HepG2 (cell line): ENCODE measurements around the gene SCMH1. TPM values are rescaled to one million over a fixed set of nuclear protein-coding genes. Genes with fewer than 3 reads are reported as not detected.

Source experiments
- ATAC-seq: fragments of 200-7000 bp; cut with Tn5 transposase; 3 replicates; pipeline ENCODE4 v1.9.1; 2020; ENCODE audit warnings: mild to moderate bottlenecking, moderate library complexity
- BruUV-seq: library from RNA; stranded (reverse); fragments of 400-500 nt; replicated peaks from 2 replicates; lab custom pipeline; 2021; lab: Mats Ljungman, UMichigan
- CTCF ChIA-PET: fragments of 300-600 bp; formaldehyde crosslinking; extraction: SDS; loops from one replicate; lab custom pipeline; 2021; ENCODE audit warnings: low total read pairs, inconsistent platforms, low intra/inter-chr PET ratio; lab: Yijun Ruan, JAX
- POLR2A ChIA-PET: fragments of 350-600 bp; sonication (Branson Sonifier 250); formaldehyde crosslinking; loops from one replicate; lab custom pipeline; 2020; ENCODE audit warnings: antibody characterized with exemption, inconsistent platforms; lab: Yijun Ruan, JAX
- DNase-seq: peaks from one replicate; pipeline ENCODE4 v3.0.0-alpha.2; 2015; ENCODE audit warnings: low spot score
- FAIRE-seq: peaks from 3 replicates; lab custom pipeline; 2011; peaks lifted over from hg19 to GRCh38; lab: Jason Lieb, UNC
- H2AFZ ChIP-seq: one replicate; pipeline ENCODE4 v1.6.1; 2011; ENCODE audit warnings: low read length, inconsistent platforms
- H3K27ac ChIP-seq: fragments of 300-600 bp; 3 replicates; pipeline ENCODE4 v1.8.0; 2011; ENCODE audit warnings: mixed run types, mild to moderate bottlenecking, mixed read lengths, low read length, inconsistent platforms; ENCODE audit not compliant: insufficient read depth; ENCODE audit errors: extremely low read length
- H3K27me3 ChIP-seq, 2 experiments: fragments of 200-600 bp in 1 of 2; 2 replicates in 1 of 2; 3 replicates in 1 of 2; pipeline versions ENCODE4 v1.6.0 to v1.8.0; 2011; ENCODE audit warnings: low read length in 2 of 2, mild to moderate bottlenecking in 2 of 2, moderate library complexity in 2 of 2, inconsistent platforms in 1 of 2; ENCODE audit not compliant: insufficient read depth in 2 of 2, control insufficient read depth in 1 of 2
- H3K36me3 ChIP-seq, 2 experiments: fragments of 200-600 bp in 1 of 2; replicated peaks in 1 of 2; 2 replicates in 1 of 2; 3 replicates in 1 of 2; pipeline versions ENCODE4 v1.5.1 to v1.8.0; 2011; ENCODE audit warnings: low read length in 2 of 2, inconsistent platforms in 1 of 2; ENCODE audit not compliant: insufficient read depth in 2 of 2, control insufficient read depth in 1 of 2
- H3K4me1 ChIP-seq: 2 replicates; pipeline ENCODE4 v1.5.1; 2012; ENCODE audit warnings: low read length, inconsistent platforms; ENCODE audit not compliant: insufficient read depth
- H3K4me2 ChIP-seq: 2 replicates; pipeline ENCODE4 v1.6.0; 2011; ENCODE audit warnings: low read depth, low read length, inconsistent platforms
- H3K4me3 ChIP-seq, 3 experiments: fragments of 200-600 bp in 1 of 3; sonication (generic), shearing (Covaris generic) in 1 of 3; replicated peaks in 1 of 3; 2 replicates each; pipeline ENCODE4 v1.5.1; 2011 to 2016; ENCODE audit warnings: low read length in 3 of 3, inconsistent platforms in 2 of 3, low read depth in 2 of 3, mild to moderate bottlenecking in 2 of 3, control low read depth in 1 of 3, mixed read lengths in 1 of 3; ENCODE audit not compliant: insufficient read depth in 1 of 3
- H3K79me2 ChIP-seq: one replicate; pipeline ENCODE4 v1.6.1; 2011; ENCODE audit warnings: low read length, inconsistent platforms; ENCODE audit not compliant: insufficient read depth
- H3K9ac ChIP-seq: 2 replicates; pipeline ENCODE4 v1.6.0; 2011; ENCODE audit warnings: mild to moderate bottlenecking, low read depth, low read length, inconsistent platforms; ENCODE audit not compliant: insufficient read depth
- H3K9me3 ChIP-seq: 2 replicates; pipeline ENCODE4 v1.5.1; 2012; ENCODE audit warnings: mild to moderate bottlenecking, low read length
- H4K20me1 ChIP-seq: 2 replicates; pipeline ENCODE4 v1.6.0; 2011; ENCODE audit warnings: inconsistent platforms, mild to moderate bottlenecking, low read length, moderate library complexity; ENCODE audit not compliant: insufficient read depth
- CEBPZ ChIP-seq: IDR thresholded peaks from 2 replicates; pipeline ENCODE4 v1.6.1; 2012; ENCODE audit warnings: low read length, improper control_type of control experiment
- FOXA3 ChIP-seq: IDR thresholded peaks from 2 replicates; pipeline ENCODE4 v1.6.1; 2016; ENCODE audit warnings: missing genetic modification reagents, missing compliant biosample characterization
- NR2F1 ChIP-seq, 2 experiments: fragments of 450-650 bp in 1 of 2; formaldehyde crosslinking in 1 of 2; IDR thresholded peaks; 2 replicates each; pipeline versions ENCODE4 v1.5.0 to v1.6.1; 2016 to 2020; ENCODE audit warnings: mild to moderate bottlenecking in 1 of 2, missing compliant biosample characterization in 1 of 2, missing genetic modification reagents in 1 of 2, moderate library complexity in 1 of 2
- NR3C1 ChIP-seq: sonication (generic); formaldehyde crosslinking; IDR thresholded peaks from 2 replicates; pipeline ENCODE4 v1.4.0; 2020; ENCODE audit warnings: missing genetic modification reagents
- POLR2G ChIP-seq: fragments of 200-400 bp; formaldehyde crosslinking; IDR thresholded peaks from 2 replicates; pipeline ENCODE4 v1.6.1; 2018; ENCODE audit warnings: mild to moderate bottlenecking, low read depth, low read length, moderate library complexity
- TRAFD1 ChIP-seq: sonication (generic); formaldehyde crosslinking; IDR thresholded peaks from 2 replicates; pipeline ENCODE4 v1.5.1; 2020; ENCODE audit warnings: missing genetic modification reagents, mild to moderate bottlenecking, borderline replicate concordance
- ZNF232 ChIP-seq: sonication (generic); formaldehyde crosslinking; IDR thresholded peaks from 2 replicates; pipeline ENCODE4 v1.4.0; 2020; ENCODE audit warnings: missing genetic modification reagents, borderline replicate concordance
- ZNF276 ChIP-seq: sonication (generic); formaldehyde crosslinking; IDR thresholded peaks from 2 replicates; pipeline ENCODE4 v1.4.0; 2020; ENCODE audit warnings: mild to moderate bottlenecking, low read depth, missing genetic modification reagents
- ZNF430 ChIP-seq: sonication (generic); formaldehyde crosslinking; IDR thresholded peaks from 2 replicates; pipeline ENCODE4 v1.9.0; 2021; ENCODE audit warnings: mild to moderate bottlenecking, missing genetic modification reagents
- ZNF609 ChIP-seq: sonication (generic); formaldehyde crosslinking; IDR thresholded peaks from 2 replicates; pipeline ENCODE4 v1.4.0; 2020; ENCODE audit warnings: mild to moderate bottlenecking, missing genetic modification reagents, borderline replicate concordance
- WGBS: methylation state at CpG from one replicate; pipeline ENCODE4 v1.1.6; 2017; ENCODE audit warnings: low lambda C conversion rate; 5-methylcytosine and 5-hydroxymethylcytosine counted together
- in situ Hi-C: cut with HindIII; loops from 2 replicates; pipeline ENCODE4 v1.10.0; 2017; ENCODE audit warnings: low pct_unique_long_range_greater_than_20kb; ENCODE audit not compliant: extremely low pct_ligation_motif_present
- intact Hi-C: fragments of 100-400 bp; cut with micrococcal nuclease; formaldehyde crosslinking; loops from one replicate; pipeline ENCODE4 v1.10.0; 2022; ENCODE audit not compliant: unreplicated experiment
- polyA plus RNA-seq, 8 experiments: library from polyadenylated mRNA; depleted of rRNA in 3 of 8; stranded (reverse) in 7 of 8; unstranded in 1 of 8; fragments of >200 nt; fragmentation: Illumina TruSeq in 4 of 8; extraction: Trizol in 4 of 8; gene quantifications; 2 replicates each; pipeline versions ENCODE4 v1.2.1 to v1.2.3, GENCODE V29; 2011 to 2016; ENCODE audit warnings: low read depth in 4 of 8, missing spikeins in 1 of 8, mixed read lengths in 1 of 8; ENCODE audit not compliant: insufficient read depth in 1 of 8
- total RNA-seq, 5 experiments: library from RNA; depleted of rRNA; stranded (reverse); fragments of >200 nt; fragmentation: Illumina TruSeq; extraction: Trizol; gene quantifications; 2 replicates each; pipeline ENCODE4 v1.2.3, GENCODE V29; 2016; ENCODE audit warnings: low read depth in 1 of 5

SCMH1 gene
- total and polyA plus RNA-seq, 2 of the 13 experiments (the other 11 are each of a cell fraction or from before 2014, with no cell fraction given): 41.8 to 52.6 TPM

- intact Hi-C loops: no loop called here
- CTCF ChIA-PET: no interaction called here
- FAIRE-seq: no peak
- TF ChIP-seq POLR2G: peak; percentile 87
- peak; percentile 11; the same call in 1 of the 2 replicates for TF ChIP-seq FOXA3
- TF ChIP-seq CEBPZ: no peak
- no peak; the same call in 1 of the 2 replicates for TF ChIP-seq ZNF232
- TF ChIP-seq ZNF276 (CRISPR knock-in tag): no peak
- TF ChIP-seq NR2F1 (CRISPR knock-in tag; IDR thresholded peaks at IDR 0.05): no peak
- TF ChIP-seq ZNF609 (CRISPR knock-in tag): no peak
- TF ChIP-seq TRAFD1: no peak
- TF ChIP-seq ZNF430: peak; percentile 82; the same call in 1 of the 2 replicates
- no peak for TF ChIP-seq NR3C1
Measured at GRCh38 chr1:40979241-40980067, 262.7 kb downstream of the SCMH1 start, which contains the start of gene CTPS1. Gene CTPS1, plus strand, starts transcription at chr1:40979696. Its CDS starts 3,595 bp downstream, at chr1:40983291.

More at GRCh38 chr1:40979241-40980067, 262.7 kb downstream of the SCMH1 start, which contains the start of gene CTPS1:
- peak within 1 kb of the TSS; percentile 98 for H3K27ac ChIP-seq
- DNase-seq (peak; percentile 84), ATAC-seq (peak; percentile 96)
- H3K9ac ChIP-seq: peak within 1 kb of the TSS; percentile 83
- POLR2A ChIA-PET: interaction anchor here (1.0 to 2.0 kb wide), 7 partner anchors 9 to 447 kb away, joined by 3 to 13 read pairs (median 4); partner anchors contain the start of genes CITED4 and ZNF684
- no peaks in the 10 kb centered on the region for H3K9me3 ChIP-seq
- peak within 1 kb of the TSS; percentile 91 for H3K4me2 ChIP-seq
- peaks cover 3 to 15% of the 10 kb centered on the region in 2 experiments for H3K36me3 ChIP-seq
- H3K27me3 ChIP-seq: no peaks in the 10 kb centered on the region
- peaks cover 37% of the 10 kb centered on the region for H3K79me2 ChIP-seq
- peaks cover 49% of the 10 kb centered on the region for H3K4me1 ChIP-seq
- no peak within 1 kb of the TSS for H2AFZ ChIP-seq
- 74% methylated on average over 16 of the region's 96 CpGs for WGBS
- no peaks in the 10 kb centered on the region for H4K20me1 ChIP-seq
- BruUV-seq: no TSS peak
- H3K4me3 ChIP-seq: peak within 1 kb of the TSS; percentile 51 to 73 (median 69)
- in situ Hi-C loops: no loop called here
